Esophagus squamous epithelium (tissue), 4 donors: ENCODE data around the gene CCM2L.

Source experiments
- POLR2A ChIP-seq, 4 donors: fragments of 450-650 bp; IDR thresholded peaks; one replicate each; pipeline ENCODE4 v1.6.1; 2017; ENCODE audit warnings: antibody characterized with exemption in 4 of 4, mild to moderate bottlenecking in 4 of 4, moderate library complexity in 3 of 4
- TF ChIP-seq, protein P1 (sequence below), 6 experiments: fragments of 450-650 bp in 4 of 6; fragments of 200-600 bp in 2 of 6; sonication (generic) in 2 of 6; IDR thresholded peaks; one replicate each; pipeline ENCODE4 v1.5.1; 2016 to 2019; ENCODE audit warnings: antibody characterized with exemption in 6 of 6, mild to moderate bottlenecking in 4 of 6, moderate library complexity in 4 of 6

DNA sequence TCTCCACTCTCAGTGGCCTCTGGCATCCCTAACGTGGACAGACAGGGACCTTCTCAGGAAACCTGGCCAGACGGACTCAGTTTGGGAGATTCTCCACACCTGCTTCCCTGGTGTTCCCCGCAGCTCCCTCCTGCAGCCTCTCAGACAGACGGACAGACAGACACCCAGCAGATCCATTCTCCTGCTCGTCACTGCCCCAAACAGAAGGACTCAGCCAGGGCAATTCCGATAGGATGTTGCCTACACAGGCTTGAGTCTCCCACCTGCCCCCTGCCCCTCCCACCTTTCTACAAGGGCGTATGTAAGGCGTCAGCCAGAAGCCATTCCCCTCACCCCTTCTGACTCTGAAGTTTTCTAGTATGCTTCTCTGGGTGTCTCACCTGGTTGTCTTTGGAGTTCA, 428 bp downstream of the CCM2L start:
- TF ChIP-seq, protein P1, sequence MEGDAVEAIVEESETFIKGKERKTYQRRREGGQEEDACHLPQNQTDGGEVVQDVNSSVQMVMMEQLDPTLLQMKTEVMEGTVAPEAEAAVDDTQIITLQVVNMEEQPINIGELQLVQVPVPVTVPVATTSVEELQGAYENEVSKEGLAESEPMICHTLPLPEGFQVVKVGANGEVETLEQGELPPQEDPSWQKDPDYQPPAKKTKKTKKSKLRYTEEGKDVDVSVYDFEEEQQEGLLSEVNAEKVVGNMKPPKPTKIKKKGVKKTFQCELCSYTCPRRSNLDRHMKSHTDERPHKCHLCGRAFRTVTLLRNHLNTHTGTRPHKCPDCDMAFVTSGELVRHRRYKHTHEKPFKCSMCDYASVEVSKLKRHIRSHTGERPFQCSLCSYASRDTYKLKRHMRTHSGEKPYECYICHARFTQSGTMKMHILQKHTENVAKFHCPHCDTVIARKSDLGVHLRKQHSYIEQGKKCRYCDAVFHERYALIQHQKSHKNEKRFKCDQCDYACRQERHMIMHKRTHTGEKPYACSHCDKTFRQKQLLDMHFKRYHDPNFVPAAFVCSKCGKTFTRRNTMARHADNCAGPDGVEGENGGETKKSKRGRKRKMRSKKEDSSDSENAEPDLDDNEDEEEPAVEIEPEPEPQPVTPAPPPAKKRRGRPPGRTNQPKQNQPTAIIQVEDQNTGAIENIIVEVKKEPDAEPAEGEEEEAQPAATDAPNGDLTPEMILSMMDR (IDR thresholded peaks at IDR 0.05) = no peak
- TF ChIP-seq POLR2A (IDR thresholded peaks at IDR 0.05) = no peak
